Kidney epithelial cell (primary cell): ENCODE results near the gene EIF4E1B. TPM values are rescaled to one million over a fixed set of nuclear protein-coding genes. Genes with fewer than 3 reads are reported as not detected.
A peak's percentile ranks its signal among the peaks of the same experiment; 100 is the strongest.

Experiments used
- DNase-seq: peaks from one replicate; pipeline ENCODE4 v3.0.0-alpha.2; 2010; ENCODE audit warnings: low read depth
- H3K27me3 ChIP-seq: 2 replicates; pipeline ENCODE4 v1.6.0; 2011; ENCODE audit warnings: low read length; ENCODE audit not compliant: control insufficient read depth, insufficient read depth
- H3K36me3 ChIP-seq: 2 replicates; pipeline ENCODE4 v1.5.1; 2011; ENCODE audit warnings: low read length; ENCODE audit not compliant: control insufficient read depth, insufficient read depth
- H3K4me3 ChIP-seq: 2 replicates; pipeline ENCODE4 v1.5.1; 2011; ENCODE audit warnings: low read depth, mild to moderate bottlenecking, control low read depth, low read length
- CTCF ChIP-seq: IDR thresholded peaks from 2 replicates; pipeline ENCODE4 v1.5.1; 2011; ENCODE audit warnings: mild to moderate bottlenecking, moderate library complexity, low read length, control low read depth, inconsistent platforms; ENCODE audit not compliant: insufficient read depth, poor library complexity, severe bottlenecking
- total RNA-seq: library from RNA; depleted of rRNA; stranded (reverse); fragments of >200 nt; gene quantifications from 2 replicates; pipeline ENCODE4 v1.2.3, GENCODE V29; 2015

EIF4E1B gene
- total RNA-seq, 1 donor from 2014 or later, result not detected

- Histone ChIP-seq H3K27me3 (no peaks in the 10 kb centered on the region), H3K36me3 (no peaks in the 10 kb centered on the region), H3K4me3 (peak overlapping the region; percentile 72)
- no peak for DNase-seq
- TF ChIP-seq CTCF, result no peak
Observed at GRCh38 chr5:176647843-176648473, 17.5 kb downstream of the EIF4E1B start.

GRCh38 chr5:176648474-176649194 is 18.2 kb downstream of the EIF4E1B start:
- TF ChIP-seq CTCF, result no peak

GRCh38 chr5:176650354-176650884 is 19.9 kb downstream of the EIF4E1B start:
- TF ChIP-seq CTCF, result no peak
- DNase-seq, result no peak
- H3K4me3 ChIP-seq, result no peak overlapping the region
- no peaks in the 10 kb centered on the region for H3K27me3 ChIP-seq
- H3K36me3 ChIP-seq, result no peaks in the 10 kb centered on the region

More at GRCh38 chr5:176648474-176649194, 18.2 kb downstream of the EIF4E1B start:
- no peak for DNase-seq
- Histone ChIP-seq H3K27me3 (no peaks in the 10 kb centered on the region), H3K36me3 (no peaks in the 10 kb centered on the region), H3K4me3 (peak overlapping the region; percentile 72)

GRCh38 chr5:176651472-176651980 is 21.1 kb downstream of the EIF4E1B start:
- TF ChIP-seq CTCF, result no peak
- Histone ChIP-seq H3K27me3 (no peaks in the 10 kb centered on the region), H3K36me3 (no peaks in the 10 kb centered on the region), H3K4me3 (no peak overlapping the region)
- DNase-seq, result no peak

GRCh38 chr5:176652136-176652535 is 21.7 kb downstream of the EIF4E1B start:
- DNase-seq, result no peak
- TF ChIP-seq CTCF, result no peak
- Histone ChIP-seq H3K27me3 (no peaks in the 10 kb centered on the region), H3K4me3 (no peak overlapping the region), H3K36me3 (no peaks in the 10 kb centered on the region)
